ENCODE results near the gene RPL35. TPM values are rescaled to one million over a fixed set of nuclear protein-coding genes. Genes with fewer than 3 reads are reported as not detected.

RPL35 gene
- polyA plus RNA-seq, 1 of the 3 experiments (the other 2 are of a cell fraction): 5,348 TPM

DNA sequence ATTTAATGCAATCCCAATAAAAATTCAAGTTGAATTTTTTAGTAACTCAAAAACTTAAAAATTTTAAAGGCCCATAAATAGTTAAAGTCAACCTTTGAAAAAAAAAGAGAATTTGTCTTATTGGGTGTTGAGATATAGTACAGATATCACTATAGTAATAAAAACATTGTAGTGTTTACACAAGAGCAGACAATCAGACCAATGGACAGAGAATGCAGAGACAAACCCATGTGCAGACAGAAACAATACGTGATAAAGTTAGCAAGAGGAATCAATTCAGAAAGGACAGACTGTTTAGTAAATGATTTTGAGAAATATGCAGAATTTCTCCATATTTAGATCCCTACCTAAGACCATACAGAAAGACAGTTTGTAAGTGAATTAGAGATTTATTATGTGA is 45.2 kb upstream of the RPL35 start:
- no peak for DNase-seq
- Histone ChIP-seq H3K9ac (no peak overlapping the region), H3K36me3 (replicated peaks in 1 of 2; ENCODE audit: control insufficient read depth in 1 of 2, insufficient read depth in 2 of 2, low read length in 1 of 2) (peaks cover 32% of the 10 kb centered on the region in 2 experiments)

DNA sequence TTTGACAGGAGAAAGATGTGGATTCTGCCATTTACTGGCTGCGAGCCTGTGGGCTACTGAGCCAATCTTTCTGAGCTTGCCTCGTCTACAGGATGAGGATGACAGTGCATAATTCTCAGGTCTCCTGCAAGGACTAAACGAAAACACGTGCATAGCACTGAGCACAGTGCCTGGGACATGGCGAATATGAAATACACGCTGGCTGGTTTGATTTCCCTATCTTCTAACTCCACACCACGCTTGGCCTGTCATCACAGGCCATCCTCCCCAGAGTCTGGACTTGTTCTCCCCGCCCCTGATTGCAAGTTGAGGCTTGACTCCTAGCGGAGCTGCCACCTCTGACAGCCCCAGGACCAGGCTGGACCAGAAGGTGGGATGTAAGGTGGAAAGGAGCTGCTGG is 38.1 kb upstream of the RPL35 start:
- no peak overlapping the region for H3K9ac ChIP-seq
- no peak overlapping the region for H3K4me2 ChIP-seq
- no peak for DNase-seq
- H3K9me2 ChIP-seq: no peaks in the 10 kb centered on the region
- peaks cover 28 to 34% of the 10 kb centered on the region in 2 experiments for H3K36me3 ChIP-seq (replicated peaks in 1 of 2; ENCODE audit: control insufficient read depth in 1 of 2, insufficient read depth in 2 of 2, low read length in 1 of 2)
- TF ChIP-seq RAD21 (IDR thresholded peaks at IDR 0.05; ENCODE audit: low read length) (no peak), JUND (IDR thresholded peaks at IDR 0.05) (no peak), FOXJ3 (CRISPR knock-in tag; IDR thresholded peaks at IDR 0.05) (no peak), FOXM1 (IDR thresholded peaks at IDR 0.05; ENCODE audit: low read depth) (no peak)
- TF ChIP-seq, protein P1, sequence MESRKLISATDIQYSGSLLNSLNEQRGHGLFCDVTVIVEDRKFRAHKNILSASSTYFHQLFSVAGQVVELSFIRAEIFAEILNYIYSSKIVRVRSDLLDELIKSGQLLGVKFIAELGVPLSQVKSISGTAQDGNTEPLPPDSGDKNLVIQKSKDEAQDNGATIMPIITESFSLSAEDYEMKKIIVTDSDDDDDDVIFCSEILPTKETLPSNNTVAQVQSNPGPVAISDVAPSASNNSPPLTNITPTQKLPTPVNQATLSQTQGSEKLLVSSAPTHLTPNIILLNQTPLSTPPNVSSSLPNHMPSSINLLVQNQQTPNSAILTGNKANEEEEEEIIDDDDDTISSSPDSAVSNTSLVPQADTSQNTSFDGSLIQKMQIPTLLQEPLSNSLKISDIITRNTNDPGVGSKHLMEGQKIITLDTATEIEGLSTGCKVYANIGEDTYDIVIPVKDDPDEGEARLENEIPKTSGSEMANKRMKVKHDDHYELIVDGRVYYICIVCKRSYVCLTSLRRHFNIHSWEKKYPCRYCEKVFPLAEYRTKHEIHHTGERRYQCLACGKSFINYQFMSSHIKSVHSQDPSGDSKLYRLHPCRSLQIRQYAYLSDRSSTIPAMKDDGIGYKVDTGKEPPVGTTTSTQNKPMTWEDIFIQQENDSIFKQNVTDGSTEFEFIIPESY (IDR thresholded peaks at IDR 0.05; ENCODE audit: borderline replicate concordance, low read depth): no peak
- H3F3A ChIP-seq (replicated peaks; ENCODE audit: insufficient read depth): peaks cover 10% of the 10 kb centered on the region
- no peaks in the 10 kb centered on the region; the same call in 1 of the 2 replicates for H3K79me2 ChIP-seq (ENCODE audit: insufficient read depth)
- H3K27me3 ChIP-seq (ENCODE audit: insufficient read depth): no peaks in the 10 kb centered on the region
- no peak overlapping the region for H2AFZ ChIP-seq (ENCODE audit: low read depth)
- ChIA-PET CTCF (interaction anchor here (1.0 to 2.0 kb wide), 4 partner anchors 10 to 128 kb away, joined by 3 to 5 read pairs (median 4); partner anchors contain the start of gene WDR38), POLR2A (no interaction called here)
- H3K9me3 ChIP-seq: no peaks in the 10 kb centered on the region
- no peak overlapping the region for H3K4me3 ChIP-seq (ENCODE audit: low read depth in 2 of 2, low read length in 1 of 2)
- no peaks in the 10 kb centered on the region for H4K20me1 ChIP-seq (ENCODE audit: insufficient read depth)
- H3K4me1 ChIP-seq (ENCODE audit: control insufficient read depth in 1 of 2, insufficient read depth in 2 of 2, low read depth in 1 of 2, low read length in 1 of 2): no peaks in the 10 kb centered on the region
- H3K27ac ChIP-seq (ENCODE audit: low read depth in 2 of 2, low read length in 1 of 2): no peak overlapping the region
- WGBS (ENCODE audit: low lambda C conversion rate): 89% methylated on average over 7 of the region's 9 CpGs

More for the DNA sequence above, 45.2 kb upstream of the RPL35 start:
- Histone ChIP-seq H3K9me2 (no peaks in the 10 kb centered on the region), H3K27me3 (ENCODE audit: insufficient read depth) (no peaks in the 10 kb centered on the region), H3K27ac (ENCODE audit: low read depth in 2 of 2, low read length in 1 of 2) (no peak overlapping the region; a peak in 1 of 4 replicates), H3F3A (replicated peaks; ENCODE audit: insufficient read depth) (peaks cover 6% of the 10 kb centered on the region), H3K4me1 (ENCODE audit: control insufficient read depth in 1 of 2, insufficient read depth in 2 of 2, low read depth in 1 of 2, low read length in 1 of 2) (no peaks in the 10 kb centered on the region), H4K20me1 (ENCODE audit: insufficient read depth) (no peaks in the 10 kb centered on the region), H2AFZ (ENCODE audit: low read depth) (no peak overlapping the region), H3K9me3 (no peaks in the 10 kb centered on the region), H3K4me3 (ENCODE audit: low read depth in 2 of 2, low read length in 1 of 2) (no peak overlapping the region), H3K79me2 (ENCODE audit: insufficient read depth) (no peaks in the 10 kb centered on the region), H3K4me2 (no peak overlapping the region)
- CTCF ChIA-PET: no interaction called here
- POLR2A ChIA-PET: no interaction called here
- 96% methylated on average over 1 of the region's 1 CpG for WGBS (ENCODE audit: low lambda C conversion rate)
- TF ChIP-seq GABPA (IDR thresholded peaks at IDR 0.05; ENCODE audit: low read depth) (no peak), NFIC (IDR thresholded peaks at IDR 0.05; ENCODE audit: borderline replicate concordance) (no peak), TAF1 (IDR thresholded peaks at IDR 0.05; ENCODE audit: borderline replicate concordance, low read depth, low read length) (no peak), MXI1 (IDR thresholded peaks at IDR 0.05; ENCODE audit: low read depth, low read length) (no peak), MEF2A (IDR thresholded peaks at IDR 0.05; ENCODE audit: borderline replicate concordance, low read depth) (no peak), ELF1 (IDR thresholded peaks at IDR 0.05) (no peak), POLR2AphosphoS5 (IDR thresholded peaks at IDR 0.05; ENCODE audit: low read depth, low read length) (no peak), TEAD4 (IDR thresholded peaks at IDR 0.05; ENCODE audit: borderline replicate concordance, insufficient read depth) (no peak), JUND (IDR thresholded peaks at IDR 0.05) (no peak), RXRA (IDR thresholded peaks at IDR 0.05; ENCODE audit: borderline replicate concordance, low read depth) (no peak), SMC3 (IDR thresholded peaks at IDR 0.05; ENCODE audit: low read depth, low read length) (no peak), FOXJ3 (CRISPR knock-in tag; IDR thresholded peaks at IDR 0.05) (no peak), RAD21 (IDR thresholded peaks at IDR 0.05; ENCODE audit: low read length) (no peak), SIN3A (IDR thresholded peaks at IDR 0.05; ENCODE audit: borderline replicate concordance, low read depth, low read length) (no peak), RCOR1 (IDR thresholded peaks at IDR 0.05; ENCODE audit: low read length) (no peak)
- TF ChIP-seq, protein P1 (IDR thresholded peaks at IDR 0.05; ENCODE audit: borderline replicate concordance, low read depth): no peak
- TF ChIP-seq, protein P2, sequence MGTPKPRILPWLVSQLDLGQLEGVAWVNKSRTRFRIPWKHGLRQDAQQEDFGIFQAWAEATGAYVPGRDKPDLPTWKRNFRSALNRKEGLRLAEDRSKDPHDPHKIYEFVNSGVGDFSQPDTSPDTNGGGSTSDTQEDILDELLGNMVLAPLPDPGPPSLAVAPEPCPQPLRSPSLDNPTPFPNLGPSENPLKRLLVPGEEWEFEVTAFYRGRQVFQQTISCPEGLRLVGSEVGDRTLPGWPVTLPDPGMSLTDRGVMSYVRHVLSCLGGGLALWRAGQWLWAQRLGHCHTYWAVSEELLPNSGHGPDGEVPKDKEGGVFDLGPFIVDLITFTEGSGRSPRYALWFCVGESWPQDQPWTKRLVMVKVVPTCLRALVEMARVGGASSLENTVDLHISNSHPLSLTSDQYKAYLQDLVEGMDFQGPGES (IDR thresholded peaks at IDR 0.05; ENCODE audit: low read depth, low read length): no peak
- TF ChIP-seq, protein P3, sequence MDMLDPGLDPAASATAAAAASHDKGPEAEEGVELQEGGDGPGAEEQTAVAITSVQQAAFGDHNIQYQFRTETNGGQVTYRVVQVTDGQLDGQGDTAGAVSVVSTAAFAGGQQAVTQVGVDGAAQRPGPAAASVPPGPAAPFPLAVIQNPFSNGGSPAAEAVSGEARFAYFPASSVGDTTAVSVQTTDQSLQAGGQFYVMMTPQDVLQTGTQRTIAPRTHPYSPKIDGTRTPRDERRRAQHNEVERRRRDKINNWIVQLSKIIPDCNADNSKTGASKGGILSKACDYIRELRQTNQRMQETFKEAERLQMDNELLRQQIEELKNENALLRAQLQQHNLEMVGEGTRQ (IDR thresholded peaks at IDR 0.05; ENCODE audit: borderline replicate concordance, low read depth, low read length): no peak

All from SK-N-SH (cell line).